Stimulated activated effector memory CD8-positive, alpha-beta T cell treated with anti-CD3 and anti-CD28 coated beads, Interleukin-12 subunit alpha, Interleukin-12 subunit beta, amount 100 ng/mL, for 72 hours (primary cell): ENCODE measurements around the gene PSG3.
A peak's percentile ranks its signal among the peaks of the same experiment; 100 is the strongest.
"Not testable (repeated sequence)": the region's sequence is repeated elsewhere in the genome, so short reads cannot be mapped to it uniquely, and the experiment has no call there.

ENCODE experiments used
- ATAC-seq: fragments of 150-1000 bp; cut with Tn5 transposase; 2 replicates; pipeline ENCODE4 v1.10.0; 2021
- DNase-seq, 2 donors: peaks; one replicate each; pipeline ENCODE4 v3.0.0; 2021 to 2022; ENCODE audit warnings: low spot score in 2 of 2
- H3K27ac Mint-ChIP-seq: one replicate; pipeline ENCODE4 v1.8.0; 2022; ENCODE audit warnings: mild to moderate bottlenecking, mixed read lengths
- H3K36me3 Mint-ChIP-seq: one replicate; pipeline ENCODE4 v1.8.0; 2022; ENCODE audit warnings: mild to moderate bottlenecking, mixed read lengths
- H3K4me1 Mint-ChIP-seq: one replicate; pipeline ENCODE4 v1.8.0; 2022; ENCODE audit warnings: mixed read lengths
- H3K4me3 Mint-ChIP-seq: one replicate; pipeline ENCODE4 v1.8.0; 2022; ENCODE audit warnings: mild to moderate bottlenecking, mixed read lengths
- H3K9me3 Mint-ChIP-seq: one replicate; pipeline ENCODE4 v1.8.0; 2022; ENCODE audit warnings: mixed read lengths

PSG3 gene

DNA sequence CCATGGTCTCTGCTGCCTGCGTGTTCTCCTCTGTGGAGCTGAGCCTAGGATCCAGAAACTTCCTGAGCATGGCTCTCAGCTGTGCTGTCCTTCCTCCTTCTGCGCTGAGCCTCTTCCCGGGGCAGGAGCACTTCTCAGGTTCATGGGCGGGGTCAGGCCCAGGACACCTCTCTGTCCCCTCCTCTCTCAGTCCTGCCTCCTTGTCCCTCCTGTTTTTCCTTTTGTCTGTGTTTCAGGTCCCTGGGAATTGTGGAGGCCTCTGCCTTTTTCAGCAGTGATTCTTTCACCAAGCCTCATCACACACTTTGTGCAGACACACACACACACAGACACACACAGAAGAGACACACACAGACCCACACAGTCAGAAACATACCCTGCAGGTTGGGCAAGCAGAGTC, at the start of gene PSG3:
PSG3 (minus strand) TSS at position 101 of the 400 bp plus-strand sequence; CDS start at position 4, 97 bp downstream.
- H3K9me3 Mint-ChIP-seq, DNase-seq, ATAC-seq, H3K36me3 Mint-ChIP-seq, H3K4me3 Mint-ChIP-seq, H3K4me1 Mint-ChIP-seq: not testable (repeated sequence)
- peak within 1 kb of the TSS; percentile 50 for H3K27ac Mint-ChIP-seq

GRCh38 chr19:42788766-42789165, 48.5 kb upstream of the PSG3 start:
- not testable (repeated sequence) for H3K4me3 Mint-ChIP-seq, H3K4me1 Mint-ChIP-seq, H3K27ac Mint-ChIP-seq, ATAC-seq, H3K36me3 Mint-ChIP-seq, DNase-seq
- H3K9me3 Mint-ChIP-seq: peaks cover 15% of the 10 kb centered on the region

DNA sequence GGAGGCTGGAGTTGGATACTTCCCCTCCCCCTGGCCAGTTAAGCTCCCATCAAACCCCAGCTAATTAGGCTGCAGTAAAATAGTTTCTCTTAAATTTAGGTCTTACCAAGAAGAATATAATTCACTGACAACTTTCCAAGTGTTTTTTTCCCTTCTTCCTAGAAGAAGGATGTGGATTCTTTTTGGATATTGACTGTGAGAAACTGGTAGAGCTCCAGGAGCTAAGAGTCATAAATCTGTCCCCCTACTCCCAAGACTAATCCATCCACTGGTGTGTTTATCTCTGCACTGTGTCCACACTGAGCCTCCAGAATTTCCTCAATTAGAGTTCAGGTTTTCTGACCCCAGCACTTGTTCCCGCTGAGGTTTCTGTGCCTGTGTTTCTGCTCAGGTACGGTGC, 47.5 kb upstream of the PSG3 start:
- not testable (repeated sequence) for H3K4me1 Mint-ChIP-seq, H3K4me3 Mint-ChIP-seq, ATAC-seq, DNase-seq, H3K27ac Mint-ChIP-seq, H3K9me3 Mint-ChIP-seq, H3K36me3 Mint-ChIP-seq

GRCh38 chr19:42776750-42777612, 36.7 kb upstream of the PSG3 start:
- H3K9me3 Mint-ChIP-seq, ATAC-seq, H3K36me3 Mint-ChIP-seq: not testable (repeated sequence)

GRCh38 chr19:42774510-42775158, 34.4 kb upstream of the PSG3 start:
- not testable (repeated sequence) for H3K27ac Mint-ChIP-seq, H3K4me1 Mint-ChIP-seq, DNase-seq, H3K9me3 Mint-ChIP-seq, H3K36me3 Mint-ChIP-seq, ATAC-seq, H3K4me3 Mint-ChIP-seq

More at GRCh38 chr19:42776750-42777612, 36.7 kb upstream of the PSG3 start:
- not testable (repeated sequence) for H3K27ac Mint-ChIP-seq, H3K4me3 Mint-ChIP-seq, H3K4me1 Mint-ChIP-seq
- peak; percentile 6 to 64 for DNase-seq

DNA sequence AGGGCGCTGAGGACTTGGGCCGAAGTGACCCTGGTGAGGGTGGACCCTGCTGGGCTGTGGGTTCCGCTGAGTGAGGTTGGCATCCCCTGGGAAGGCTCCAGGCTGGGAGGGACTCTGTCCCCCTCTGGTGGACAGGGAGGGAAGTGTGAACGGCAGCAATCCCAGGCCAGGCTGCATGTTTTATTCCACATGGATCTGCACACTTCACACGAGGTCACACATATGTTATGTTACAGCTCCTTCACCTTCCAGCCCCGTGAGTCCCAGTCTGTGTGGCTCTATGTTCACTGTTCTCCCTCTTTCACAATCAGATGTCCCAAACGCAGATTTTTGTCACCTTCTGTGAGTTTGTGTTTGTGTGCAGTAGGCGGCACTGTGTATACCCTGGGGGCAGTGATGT, 27.0 kb upstream of the PSG3 start:
- H3K27ac Mint-ChIP-seq, H3K4me1 Mint-ChIP-seq, H3K9me3 Mint-ChIP-seq, H3K4me3 Mint-ChIP-seq, ATAC-seq, H3K36me3 Mint-ChIP-seq, DNase-seq: not testable (repeated sequence)

DNA sequence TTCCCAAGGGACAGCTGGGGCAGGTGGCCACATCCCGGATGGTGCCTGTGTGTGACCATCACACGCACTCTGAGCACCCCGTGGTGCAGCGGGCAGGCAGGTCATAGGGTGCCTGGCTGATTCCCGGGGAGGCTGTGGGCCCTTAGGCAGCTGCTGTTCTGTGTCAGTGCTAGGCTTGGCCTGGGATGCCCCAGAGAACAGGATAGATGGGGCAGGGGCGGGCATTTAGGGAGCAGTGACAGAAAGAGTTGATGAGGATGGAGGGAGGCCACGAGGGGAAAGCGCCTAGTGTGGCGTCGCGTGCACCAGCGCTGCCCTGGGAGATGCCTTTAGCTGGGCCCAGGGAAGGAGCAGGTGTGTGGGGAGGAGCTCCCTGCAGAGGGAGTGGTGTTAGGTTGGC, 26.6 kb upstream of the PSG3 start:
- H3K4me1 Mint-ChIP-seq: not testable (repeated sequence)

DNA sequence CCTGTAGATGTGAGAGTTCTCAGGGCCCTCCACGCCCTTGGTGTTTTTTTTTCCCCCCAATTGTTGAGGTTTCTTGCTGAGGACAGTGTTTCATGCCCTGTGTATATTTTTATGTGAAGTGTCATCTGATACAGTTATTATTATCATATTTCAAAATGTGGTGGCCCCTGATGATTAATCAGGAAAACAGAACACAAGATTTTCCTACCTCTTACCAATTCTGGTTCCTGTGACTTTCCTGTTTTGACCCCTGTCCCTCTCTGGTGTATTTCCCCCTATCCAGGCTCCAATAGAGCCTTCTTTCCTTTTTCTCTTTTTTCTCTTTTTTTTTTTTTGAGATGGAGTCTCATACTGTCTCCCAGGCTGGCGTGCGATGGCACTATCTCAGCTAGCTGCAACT, 24.6 kb upstream of the PSG3 start:
- no peaks in the 10 kb centered on the region for H3K9me3 Mint-ChIP-seq
- DNase-seq (no peak), ATAC-seq (no peak)
- no peak overlapping the region for H3K27ac Mint-ChIP-seq
- no peak overlapping the region for H3K4me3 Mint-ChIP-seq
- H3K36me3 Mint-ChIP-seq: no peaks in the 10 kb centered on the region
- H3K4me1 Mint-ChIP-seq: peaks cover 4% of the 10 kb centered on the region

More for the DNA sequence above, 26.6 kb upstream of the PSG3 start:
- not testable (repeated sequence) for ATAC-seq, H3K4me3 Mint-ChIP-seq, H3K9me3 Mint-ChIP-seq, H3K36me3 Mint-ChIP-seq, H3K27ac Mint-ChIP-seq, DNase-seq

- Mint-ChIP-seq H3K4me1 (peaks cover 4% of the 10 kb centered on the region), H3K9me3 (no peaks in the 10 kb centered on the region), H3K4me3 (no peak overlapping the region), H3K27ac (no peak overlapping the region), H3K36me3 (no peaks in the 10 kb centered on the region)
- DNase-seq (no peak), ATAC-seq (no peak)
Measured at GRCh38 chr19:42762789-42763188, 22.5 kb upstream of the PSG3 start.

- H3K27ac Mint-ChIP-seq, H3K9me3 Mint-ChIP-seq, H3K36me3 Mint-ChIP-seq, H3K4me1 Mint-ChIP-seq, DNase-seq, H3K4me3 Mint-ChIP-seq, ATAC-seq: not testable (repeated sequence)
Measured at GRCh38 chr19:42761924-42762295, 21.6 kb upstream of the PSG3 start.

- DNase-seq, H3K36me3 Mint-ChIP-seq, H3K9me3 Mint-ChIP-seq, H3K4me3 Mint-ChIP-seq, H3K27ac Mint-ChIP-seq, ATAC-seq, H3K4me1 Mint-ChIP-seq: not testable (repeated sequence)
Measured at GRCh38 chr19:42760954-42761923, 21.0 kb upstream of the PSG3 start.

DNA sequence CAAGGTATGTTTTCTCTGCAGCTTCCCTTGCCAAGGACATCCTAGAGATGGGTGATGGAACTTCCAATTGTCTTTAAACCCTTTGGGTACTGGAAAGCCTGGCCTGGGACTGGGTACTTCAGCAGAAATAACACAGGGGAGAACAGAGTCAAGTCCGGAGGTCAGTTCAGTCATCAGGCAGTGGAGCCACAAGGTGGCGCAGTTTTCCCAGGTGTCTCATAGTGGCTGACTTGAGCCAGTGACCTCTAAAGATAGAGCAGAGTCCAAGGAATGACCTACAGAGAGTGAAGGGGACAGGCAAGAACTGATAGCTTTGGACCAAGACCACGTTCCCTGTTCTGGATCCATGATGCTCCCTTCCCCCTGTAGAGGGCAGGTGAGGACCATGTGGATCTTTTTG, 18.4 kb upstream of the PSG3 start:
- H3K27ac Mint-ChIP-seq, H3K9me3 Mint-ChIP-seq, H3K36me3 Mint-ChIP-seq, ATAC-seq, DNase-seq, H3K4me3 Mint-ChIP-seq, H3K4me1 Mint-ChIP-seq: not testable (repeated sequence)

DNA sequence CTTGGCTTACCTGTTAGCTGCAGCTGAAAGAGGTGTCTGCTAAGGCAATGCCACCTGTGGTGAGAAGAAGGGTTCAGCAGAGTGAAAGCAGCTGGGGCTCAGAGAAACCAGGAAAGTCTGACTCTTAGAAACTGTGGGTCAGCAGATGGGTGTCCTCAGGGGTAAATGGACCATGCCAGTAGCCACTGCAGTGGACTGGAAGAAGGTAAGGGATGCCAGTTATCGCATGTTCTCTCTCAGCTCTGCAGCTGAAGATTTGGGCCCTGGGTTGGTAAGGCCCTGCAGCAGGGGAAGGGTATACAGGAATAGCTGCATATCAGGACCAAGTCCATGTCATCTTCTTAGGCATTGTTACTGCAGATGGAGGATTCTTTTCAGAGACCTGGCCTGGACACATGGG, 12.0 kb upstream of the PSG3 start:
- H3K4me3 Mint-ChIP-seq, H3K36me3 Mint-ChIP-seq, H3K27ac Mint-ChIP-seq, DNase-seq, ATAC-seq, H3K9me3 Mint-ChIP-seq, H3K4me1 Mint-ChIP-seq: not testable (repeated sequence)

DNA sequence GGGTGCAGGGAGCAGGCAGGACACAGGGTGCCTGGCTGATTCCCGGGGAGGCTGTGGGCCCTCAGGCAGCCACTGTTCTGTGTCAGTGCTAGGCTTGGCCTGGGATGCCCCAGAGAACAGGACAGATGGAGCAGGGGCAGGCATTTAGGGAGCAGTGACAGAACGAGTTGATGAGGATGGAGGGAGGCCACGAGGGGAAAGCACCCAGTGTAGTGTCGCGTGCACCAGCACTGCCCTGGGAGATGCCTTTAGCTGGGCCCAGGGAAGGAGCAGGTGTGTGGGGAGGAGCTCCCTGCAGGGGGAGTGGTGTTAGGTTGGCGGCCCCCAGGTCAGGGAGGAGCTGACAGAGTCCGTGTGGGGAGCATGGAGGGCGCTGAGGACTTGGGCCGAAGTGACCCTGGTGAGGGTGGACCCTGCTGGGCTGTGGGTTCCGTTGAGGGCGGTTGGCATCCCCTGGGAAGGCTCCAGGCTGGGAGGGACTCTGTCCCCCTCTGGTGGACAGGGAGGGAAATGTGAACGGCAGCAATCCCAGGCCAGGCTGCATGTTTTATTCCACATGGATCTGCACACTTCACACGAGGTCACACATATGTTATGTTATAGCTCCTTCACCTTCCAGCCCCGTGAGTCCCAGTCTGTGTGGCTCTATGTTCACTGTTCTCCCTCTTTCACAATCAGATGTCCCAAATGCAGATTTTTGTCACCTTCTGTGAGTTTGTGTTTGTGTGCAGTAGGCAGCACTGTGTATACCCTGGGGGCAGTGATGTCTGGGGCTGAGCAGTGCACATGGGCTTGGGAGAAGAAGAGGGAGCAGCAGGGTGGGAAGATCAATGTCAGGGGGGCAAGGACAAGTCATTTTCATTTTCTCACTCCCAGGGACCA, 1.7 kb upstream of the PSG3 start:
- not testable (repeated sequence) for H3K4me3 Mint-ChIP-seq, H3K9me3 Mint-ChIP-seq, ATAC-seq, H3K4me1 Mint-ChIP-seq, H3K36me3 Mint-ChIP-seq, DNase-seq, H3K27ac Mint-ChIP-seq
